Caco-2 (cell line): ENCODE data around the gene ATXN1. TPM values are rescaled to one million over a fixed set of nuclear protein-coding genes. Genes with fewer than 3 reads are reported as not detected.
"Not testable (repeated sequence)": the region's sequence is repeated elsewhere in the genome, so short reads cannot be mapped to it uniquely, and the experiment has no call there.

Experiments
- BruUV-seq: library from RNA; stranded (reverse); fragments of 400-500 nt; replicated peaks from 2 replicates; lab custom pipeline; 2021; lab: Mats Ljungman, UMichigan
- CTCF ChIA-PET: fragments of 300-600 bp; sonication (Branson Sonifier 250); formaldehyde crosslinking; loops from one replicate; lab custom pipeline; 2022; ENCODE audit warnings: antibody characterized with exemption; lab: Charles Lee
- POLR2A ChIA-PET: fragments of 300-600 bp; sonication (Branson Sonifier 250); formaldehyde crosslinking; loops from one replicate; lab custom pipeline; 2022; ENCODE audit warnings: antibody characterized with exemption; lab: Charles Lee
- DNase-seq, 2 experiments: peaks; one replicate each; pipeline versions ENCODE4 v3.0.0 to v3.0.0-alpha.2; 2020 to 2022
- H3K27me3 ChIP-seq: replicated peaks from 2 replicates; pipeline ENCODE4 v1.6.0; 2011; ENCODE audit warnings: low read length; ENCODE audit not compliant: control insufficient read depth, insufficient read depth
- H3K36me3 ChIP-seq: 2 replicates; pipeline ENCODE4 v1.5.1; 2011; ENCODE audit warnings: low read length; ENCODE audit not compliant: control insufficient read depth, insufficient read depth
- H3K4me1 ChIP-seq: fragments of 250-450 bp; sonication (Bioruptor Pico); 2 replicates; pipeline ENCODE4 v1.5.1; 2020; ENCODE audit warnings: mild to moderate bottlenecking
- H3K4me3 ChIP-seq: 2 replicates; pipeline ENCODE4 v1.5.1; 2011; ENCODE audit warnings: low read depth, mild to moderate bottlenecking, control low read depth, low read length
- H3K9me3 ChIP-seq: fragments of 250-450 bp; sonication (Bioruptor Pico); 2 replicates; pipeline ENCODE4 v1.5.1; 2020; ENCODE audit warnings: mild to moderate bottlenecking, moderate library complexity
- H3K27ac Mint-ChIP-seq: one replicate; pipeline ENCODE4 v1.8.0; 2022; ENCODE audit warnings: mixed read lengths; ENCODE audit not compliant: unreplicated experiment
- H3K27me3 Mint-ChIP-seq: one replicate; pipeline ENCODE4 v1.8.0; 2022; ENCODE audit warnings: mixed read lengths; ENCODE audit not compliant: insufficient read depth, unreplicated experiment
- H3K36me3 Mint-ChIP-seq: one replicate; pipeline ENCODE4 v1.8.0; 2022; ENCODE audit warnings: mild to moderate bottlenecking, mixed read lengths; ENCODE audit not compliant: insufficient read depth, unreplicated experiment
- H3K4me1 Mint-ChIP-seq: one replicate; pipeline ENCODE4 v1.8.0; 2022; ENCODE audit warnings: low read depth, mixed read lengths; ENCODE audit not compliant: unreplicated experiment
- H3K4me3 Mint-ChIP-seq: one replicate; pipeline ENCODE4 v1.8.0; 2022; ENCODE audit warnings: mild to moderate bottlenecking, moderate library complexity, mixed read lengths; ENCODE audit not compliant: unreplicated experiment
- H3K9me3 Mint-ChIP-seq: one replicate; pipeline ENCODE4 v1.8.0; 2022; ENCODE audit warnings: mixed read lengths; ENCODE audit not compliant: unreplicated experiment
- CTCF ChIP-seq, 2 experiments: fragments of 200-600 bp in 1 of 2; IDR thresholded peaks; 1 replicate in 1 of 2; 2 replicates in 1 of 2; pipeline versions ENCODE4 v1.5.1 to v1.8.0; 2011 to 2022; ENCODE audit warnings: antibody characterized with exemption in 1 of 2, control low read depth in 1 of 2, inconsistent platforms in 1 of 2, low read depth in 1 of 2, low read length in 1 of 2, mild to moderate bottlenecking in 1 of 2, moderate library complexity in 1 of 2; ENCODE audit not compliant: insufficient read depth in 1 of 2, severe bottlenecking in 1 of 2, unreplicated experiment in 1 of 2
- intact Hi-C: fragments of 100-400 bp; cut with micrococcal nuclease; formaldehyde crosslinking; loops from one replicate; pipeline ENCODE4 v1.10.0; 2022; ENCODE audit not compliant: unreplicated experiment
- total RNA-seq: library from RNA; stranded (reverse); gene quantifications from 2 replicates; pipeline ENCODE4 v1.2.3, GENCODE V29; 2022

Gene ATXN1
- total RNA-seq, 1 experiment from 2014 or later, result 14.2 TPM

- H3K27me3 Mint-ChIP-seq, result no peaks in the 10 kb centered on the region
- no peaks in the 10 kb centered on the region for H3K36me3 Mint-ChIP-seq
Measured at GRCh38 chr6:16706029-16706428, 55.2 kb downstream of the ATXN1 start.

GRCh38 chr6:16705081-16705993, 55.9 kb downstream of the ATXN1 start:
- H3K4me1 Mint-ChIP-seq, result peaks cover 6% of the 10 kb centered on the region
- Histone ChIP-seq H3K9me3 (no peaks in the 10 kb centered on the region), H3K4me3 (no peak overlapping the region), H3K36me3 (no peaks in the 10 kb centered on the region), H3K4me1 (no peaks in the 10 kb centered on the region), H3K27me3 (no peaks in the 10 kb centered on the region)
- BruUV-seq, result no TSS peak
- intact Hi-C loops, result no loop called here
- H3K36me3 Mint-ChIP-seq, result no peaks in the 10 kb centered on the region
- ChIA-PET CTCF (no interaction called here), POLR2A (no interaction called here)
- no peak for TF ChIP-seq CTCF (IDR thresholded peaks at IDR 0.05; ENCODE audit: insufficient read depth in 1 of 2, low read depth in 1 of 2, low read length in 1 of 2, severe bottlenecking in 1 of 2, unreplicated experiment in 1 of 2)
- no peak overlapping the region for H3K4me3 Mint-ChIP-seq
- DNase-seq, result no peak
- H3K27ac Mint-ChIP-seq, result no peak overlapping the region
- H3K27me3 Mint-ChIP-seq, result no peaks in the 10 kb centered on the region
- no peaks in the 10 kb centered on the region for H3K9me3 Mint-ChIP-seq

More at GRCh38 chr6:16706029-16706428, 55.2 kb downstream of the ATXN1 start:
- H3K27me3 ChIP-seq, result no peaks in the 10 kb centered on the region
- intact Hi-C loops, result no loop called here
- BruUV-seq, result no TSS peak
- no peaks in the 10 kb centered on the region for H3K4me1 Mint-ChIP-seq
- CTCF ChIA-PET, result no interaction called here
- POLR2A ChIA-PET, result no interaction called here
- no peak overlapping the region for H3K4me3 ChIP-seq
- no peak for DNase-seq
- H3K4me3 Mint-ChIP-seq, result no peak overlapping the region
- no peaks in the 10 kb centered on the region for H3K9me3 ChIP-seq
- no peaks in the 10 kb centered on the region for H3K4me1 ChIP-seq
- H3K27ac Mint-ChIP-seq, result no peak overlapping the region
- H3K9me3 Mint-ChIP-seq, result no peaks in the 10 kb centered on the region
- H3K36me3 ChIP-seq, result no peaks in the 10 kb centered on the region
- no peak for TF ChIP-seq CTCF (IDR thresholded peaks at IDR 0.05; ENCODE audit: insufficient read depth in 1 of 2, low read depth in 1 of 2, low read length in 1 of 2, severe bottlenecking in 1 of 2, unreplicated experiment in 1 of 2)

- ChIA-PET POLR2A (no interaction called here), CTCF (no interaction called here)
- H3K27me3 ChIP-seq, result no peaks in the 10 kb centered on the region
- Mint-ChIP-seq H3K9me3 (no peaks in the 10 kb centered on the region), H3K27ac (no peak overlapping the region), H3K4me1 (peaks cover 14% of the 10 kb centered on the region), H3K4me3 (no peak overlapping the region), H3K27me3 (no peaks in the 10 kb centered on the region), H3K36me3 (no peaks in the 10 kb centered on the region)
- no peaks in the 10 kb centered on the region for H3K36me3 ChIP-seq
- intact Hi-C loops, result no loop called here
- H3K4me1 ChIP-seq, result no peaks in the 10 kb centered on the region
- no peaks in the 10 kb centered on the region for H3K9me3 ChIP-seq
- no TSS peak for BruUV-seq
- no peak for DNase-seq
- TF ChIP-seq CTCF (IDR thresholded peaks at IDR 0.05; ENCODE audit: insufficient read depth in 1 of 2, low read depth in 1 of 2, low read length in 1 of 2, severe bottlenecking in 1 of 2, unreplicated experiment in 1 of 2), result no peak
- H3K4me3 ChIP-seq, result no peak overlapping the region
Measured at GRCh38 chr6:16704401-16705045, 56.7 kb downstream of the ATXN1 start.

GRCh38 chr6:16702627-16703378, 58.5 kb downstream of the ATXN1 start:
- H3K4me1 ChIP-seq, intact Hi-C loops, H3K4me3 Mint-ChIP-seq: not testable (repeated sequence)

More at GRCh38 chr6:16702627-16703378, 58.5 kb downstream of the ATXN1 start:
- DNase-seq, H3K36me3 ChIP-seq, H3K9me3 ChIP-seq, POLR2A ChIA-PET, H3K27me3 Mint-ChIP-seq, BruUV-seq, H3K36me3 Mint-ChIP-seq, CTCF ChIA-PET, H3K9me3 Mint-ChIP-seq, H3K27me3 ChIP-seq, H3K4me3 ChIP-seq, H3K27ac Mint-ChIP-seq: not testable (repeated sequence)
- peaks cover 17% of the 10 kb centered on the region for H3K4me1 Mint-ChIP-seq
